B cell (primary cell): Measurements from ENCODE around the gene BMERB1. TPM values are rescaled to one million over a fixed set of nuclear protein-coding genes. Genes with fewer than 3 reads are reported as not detected.

Experiments used
- ATAC-seq: fragments of 200-7000 bp; cut with Tn5 transposase; one replicate; pipeline ENCODE4 v1.10.0; 2021; ENCODE audit warnings: low read depth, mild to moderate bottlenecking, moderate number of reproducible peaks, moderate library complexity
- CTCF ChIA-PET: fragments of 350-600 bp; sonication (Branson Sonifier 250); formaldehyde crosslinking; loops from one replicate; lab custom pipeline; 2021; ENCODE audit warnings: antibody characterized with exemption, inconsistent platforms; lab: Charles Lee
- POLR2A ChIA-PET: fragments of 350-600 bp; sonication (Branson Sonifier 250); formaldehyde crosslinking; loops from one replicate; lab custom pipeline; 2021; ENCODE audit warnings: antibody characterized with exemption; lab: Charles Lee
- DNase-seq: peaks from one replicate; pipeline ENCODE4 v3.0.0; 2013
- H2AFZ ChIP-seq: 2 replicates; pipeline ENCODE4 v1.6.1; 2012; ENCODE audit warnings: mild to moderate bottlenecking, low read depth, low read length; ENCODE audit not compliant: insufficient read depth, poor library complexity, severe bottlenecking
- H3K27ac ChIP-seq, 2 donors: 1 replicate in 1 of 2; 2 replicates in 1 of 2; pipeline ENCODE4 v1.5.1; 2012 to 2013; ENCODE audit warnings: low read length in 2 of 2, mild to moderate bottlenecking in 2 of 2, moderate library complexity in 1 of 2
- H3K27me3 ChIP-seq, 4 experiments: fragments of 200-600 bp in 1 of 4; sonication (generic) in 1 of 4; replicated peaks in 1 of 4; 1 replicate in 2 of 4; 2 replicates in 2 of 4; pipeline versions ENCODE4 v1.6.1 to v1.7.0; 2013 to 2016; ENCODE audit warnings: low read length in 3 of 4, mild to moderate bottlenecking in 2 of 4, mixed read lengths in 1 of 4, moderate library complexity in 1 of 4; ENCODE audit not compliant: insufficient read depth in 4 of 4, control insufficient read depth in 3 of 4; ENCODE audit errors: control extremely low read depth in 1 of 4
- H3K36me3 ChIP-seq, 2 experiments: replicated peaks in 1 of 2; 1 replicate in 1 of 2; 2 replicates in 1 of 2; pipeline versions ENCODE4 v1.6.1 to v1.7.1; 2013; ENCODE audit warnings: low read length in 1 of 2; ENCODE audit not compliant: insufficient read depth in 2 of 2, control insufficient read depth in 1 of 2; ENCODE audit errors: control extremely low read depth in 1 of 2, extremely low read depth in 1 of 2
- H3K4me1 ChIP-seq, 2 donors: fragments of 200-600 bp in 1 of 2; sonication (generic) in 1 of 2; 1 replicate in 1 of 2; 2 replicates in 1 of 2; pipeline versions ENCODE4 v1.5.1 to v1.6.1; 2013 to 2017; ENCODE audit warnings: low read length in 2 of 2; ENCODE audit not compliant: control insufficient read depth in 2 of 2, insufficient read depth in 2 of 2
- H3K4me2 ChIP-seq: replicated peaks from 2 replicates; pipeline ENCODE3; 2012; ENCODE audit warnings: mild to moderate bottlenecking, low read depth, low read length; ENCODE audit not compliant: poor library complexity, severe bottlenecking
- H3K4me3 ChIP-seq, 5 experiments: fragments of 200-600 bp in 1 of 5; sonication (generic) in 1 of 5; 1 replicate in 3 of 5; 2 replicates in 2 of 5; pipeline versions ENCODE4 v1.5.1 to v1.7.0; 2011 to 2016; ENCODE audit warnings: low read length in 4 of 5, mild to moderate bottlenecking in 4 of 5, low read depth in 2 of 5, control low read depth in 1 of 5, moderate library complexity in 1 of 5; ENCODE audit not compliant: insufficient read depth in 1 of 5; ENCODE audit errors: control extremely low read depth in 1 of 5, extremely low read depth in 1 of 5
- H3K79me2 ChIP-seq: fragments of 200-600 bp; sonication (generic); one replicate; pipeline ENCODE4 v1.6.0; 2016; ENCODE audit warnings: low read length; ENCODE audit not compliant: control insufficient read depth, insufficient read depth
- H3K9ac ChIP-seq: fragments of 200-600 bp; sonication (generic); 2 replicates; pipeline ENCODE4 v1.6.1; 2017; ENCODE audit warnings: mild to moderate bottlenecking, low read length, moderate library complexity
- H3K9me3 ChIP-seq, 3 donors: one replicate each; pipeline versions ENCODE4 v1.6.1 to v1.7.1; 2013; ENCODE audit warnings: low read length in 2 of 3; ENCODE audit not compliant: control insufficient read depth in 2 of 3, insufficient read depth in 1 of 3; ENCODE audit errors: control extremely low read depth in 1 of 3
- H4K20me1 ChIP-seq: 2 replicates; pipeline ENCODE4 v1.6.0; 2012; ENCODE audit warnings: mild to moderate bottlenecking, low read length; ENCODE audit not compliant: insufficient read depth, control insufficient read depth, poor library complexity, severe bottlenecking
- H3K27ac Mint-ChIP-seq: one replicate; pipeline ENCODE4 v1.8.0; 2021; ENCODE audit warnings: mixed read lengths
- H3K27me3 Mint-ChIP-seq: one replicate; pipeline ENCODE4 v1.8.0; 2021; ENCODE audit warnings: mixed read lengths
- H3K4me1 Mint-ChIP-seq: one replicate; pipeline ENCODE4 v1.8.0; 2021; ENCODE audit warnings: mixed read lengths
- H3K4me3 Mint-ChIP-seq: one replicate; pipeline ENCODE4 v1.8.0; 2021; ENCODE audit warnings: mixed read lengths
- H3K9me3 Mint-ChIP-seq: one replicate; pipeline ENCODE4 v1.8.0; 2022; ENCODE audit warnings: mixed read lengths; ENCODE audit not compliant: insufficient read depth
- EZH2 ChIP-seq: IDR thresholded peaks from 2 replicates; pipeline ENCODE4 v1.6.1; 2012; ENCODE audit warnings: borderline replicate concordance, low read depth, mild to moderate bottlenecking, moderate library complexity, low read length; ENCODE audit not compliant: insufficient read depth, poor library complexity, severe bottlenecking
- WGBS: methylation state at CpG from one replicate; pipeline ENCODE4 v1.1.5; 2013; ENCODE audit warnings: missing lambda C conversion rate; ENCODE audit not compliant: insufficient coverage; 5-methylcytosine and 5-hydroxymethylcytosine counted together
- intact Hi-C: fragments of 100-400 bp; cut with micrococcal nuclease; formaldehyde crosslinking; loops from one replicate; pipeline ENCODE4 v1.10.0; 2022
- polyA plus RNA-seq: library from polyadenylated mRNA; depleted of rRNA; stranded (reverse); fragments of >200 nt; gene quantifications from 2 replicates; pipeline ENCODE4 v1.2.3, GENCODE V29; 2012
- total RNA-seq, 2 donors: library from RNA; stranded (reverse); fragments of 120-200 nt in 1 of 2; gene quantifications; 1 replicate in 1 of 2; 2 replicates in 1 of 2; pipeline versions ENCODE4 v1.2.3 to v1.2.4, GENCODE V29; 2013 to 2022
- TF ChIP-seq, protein P1 (sequence below): fragments of 200-600 bp; IDR thresholded peaks from one replicate; pipeline ENCODE4 v1.8.0; 2022; ENCODE audit warnings: antibody characterized with exemption, mild to moderate bottlenecking

The BMERB1 gene
- total and polyA plus RNA-seq, 2 donors (not counting 1 experiment from before 2014, with no cell fraction given), result 2.2 to 11.2 TPM

DNA sequence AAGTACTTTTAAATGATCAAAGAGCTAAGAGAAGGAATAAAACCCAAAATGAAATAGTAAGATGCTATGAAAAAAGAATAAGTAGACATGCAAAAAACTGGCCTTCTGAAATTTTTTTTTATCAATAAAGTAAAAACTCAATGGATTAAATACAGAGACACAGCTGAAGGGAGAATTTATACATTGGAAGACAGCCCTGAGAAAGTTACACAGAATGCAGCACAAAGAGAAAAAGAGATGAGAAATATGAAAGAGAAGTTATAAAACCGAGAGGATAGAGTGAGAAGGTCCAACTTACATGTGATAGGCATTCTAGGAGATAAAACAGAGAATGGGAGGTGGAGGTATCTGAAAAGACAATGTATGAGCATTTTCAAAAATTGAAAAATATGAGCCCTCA, 151.6 kb downstream of the BMERB1 start:
- POLR2A ChIA-PET, result interaction anchor here (0.5 kb wide), 1 partner anchor 25 kb away, joined by 11 read pairs; no protein-coding TSS in a partner anchor
- H3K4me3 Mint-ChIP-seq, result no peak overlapping the region
- peaks cover 16% of the 10 kb centered on the region for H3K4me1 Mint-ChIP-seq
- H3K9me3 Mint-ChIP-seq, result peaks cover 4% of the 10 kb centered on the region
- no peaks in the 10 kb centered on the region for H3K27me3 ChIP-seq
- H3K79me2 ChIP-seq, result no peaks in the 10 kb centered on the region
- WGBS, result no CpG with 5 or more reads among the region's 1 CpG
- H3K4me3 ChIP-seq, result no peak overlapping the region
- H4K20me1 ChIP-seq, result no peaks in the 10 kb centered on the region
- no peak overlapping the region for H3K9ac ChIP-seq
- DNase-seq (no peak), ATAC-seq (no peak)
- H3K27ac Mint-ChIP-seq, result peak overlapping the region; percentile 15
- intact Hi-C loops, result no loop called here
- H3K27me3 Mint-ChIP-seq, result no peaks in the 10 kb centered on the region
- H3K4me2 ChIP-seq, result no peak overlapping the region
- peaks cover 0 to 16% (median 8%) of the 10 kb centered on the region in 3 donors for H3K9me3 ChIP-seq
- no peak overlapping the region for H3K27ac ChIP-seq
- peaks cover 7 to 9% of the 10 kb centered on the region in 2 donors for H3K4me1 ChIP-seq
- TF ChIP-seq, protein P1, sequence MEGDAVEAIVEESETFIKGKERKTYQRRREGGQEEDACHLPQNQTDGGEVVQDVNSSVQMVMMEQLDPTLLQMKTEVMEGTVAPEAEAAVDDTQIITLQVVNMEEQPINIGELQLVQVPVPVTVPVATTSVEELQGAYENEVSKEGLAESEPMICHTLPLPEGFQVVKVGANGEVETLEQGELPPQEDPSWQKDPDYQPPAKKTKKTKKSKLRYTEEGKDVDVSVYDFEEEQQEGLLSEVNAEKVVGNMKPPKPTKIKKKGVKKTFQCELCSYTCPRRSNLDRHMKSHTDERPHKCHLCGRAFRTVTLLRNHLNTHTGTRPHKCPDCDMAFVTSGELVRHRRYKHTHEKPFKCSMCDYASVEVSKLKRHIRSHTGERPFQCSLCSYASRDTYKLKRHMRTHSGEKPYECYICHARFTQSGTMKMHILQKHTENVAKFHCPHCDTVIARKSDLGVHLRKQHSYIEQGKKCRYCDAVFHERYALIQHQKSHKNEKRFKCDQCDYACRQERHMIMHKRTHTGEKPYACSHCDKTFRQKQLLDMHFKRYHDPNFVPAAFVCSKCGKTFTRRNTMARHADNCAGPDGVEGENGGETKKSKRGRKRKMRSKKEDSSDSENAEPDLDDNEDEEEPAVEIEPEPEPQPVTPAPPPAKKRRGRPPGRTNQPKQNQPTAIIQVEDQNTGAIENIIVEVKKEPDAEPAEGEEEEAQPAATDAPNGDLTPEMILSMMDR, result no peak
- no peak for TF ChIP-seq EZH2
- peaks cover 0 to 26% of the 10 kb centered on the region in 2 experiments for H3K36me3 ChIP-seq
- no peak overlapping the region for H2AFZ ChIP-seq
- CTCF ChIA-PET, result no interaction called here

GRCh38 chr16:15586716-15587115, 152.3 kb downstream of the BMERB1 start:
- no peaks in the 10 kb centered on the region for H4K20me1 ChIP-seq
- H3K79me2 ChIP-seq, result no peaks in the 10 kb centered on the region
- H3K9ac ChIP-seq, result no peak overlapping the region
- TF ChIP-seq, protein P1, result no peak
- TF ChIP-seq EZH2, result no peak
- no peak for ATAC-seq
- Mint-ChIP-seq H3K4me1 (peaks cover 24% of the 10 kb centered on the region), H3K4me3 (no peak overlapping the region), H3K27ac (peak overlapping the region; percentile 15), H3K9me3 (peaks cover 4% of the 10 kb centered on the region), H3K27me3 (no peaks in the 10 kb centered on the region)
- no peak overlapping the region for H3K27ac ChIP-seq
- no peak overlapping the region for H2AFZ ChIP-seq
- intact Hi-C loops, result no loop called here
- 94% methylated on average over 7 of the region's 12 CpGs for WGBS
- peaks cover 14 to 17% of the 10 kb centered on the region in 2 donors for H3K4me1 ChIP-seq
- H3K27me3 ChIP-seq, result no peaks in the 10 kb centered on the region
- no peak for DNase-seq
- no peak overlapping the region for H3K4me3 ChIP-seq
- H3K36me3 ChIP-seq, result peaks cover 0 to 26% of the 10 kb centered on the region in 2 experiments
- no peak overlapping the region for H3K4me2 ChIP-seq
- POLR2A ChIA-PET, result interaction anchor here (1.0 kb wide), 1 partner anchor 10 kb away, joined by 3 read pairs; no protein-coding TSS in a partner anchor
- CTCF ChIA-PET, result no interaction called here
- H3K9me3 ChIP-seq, result peaks cover 0 to 16% (median 8%) of the 10 kb centered on the region in 3 donors
